Thyroid gland (tissue), 4 donors: ENCODE results near the gene ARL10. TPM values are rescaled to one million over a fixed set of nuclear protein-coding genes. Genes with fewer than 3 reads are reported as not detected.

ENCODE experiments used
- DNase-seq, 2 donors: peaks; one replicate each; pipeline ENCODE4 v3.0.0-alpha.2; 2019
- H3K27ac ChIP-seq, 3 donors: fragments of 200-600 bp; sonication (generic); 1 replicate in 2 of 3; 2 replicates in 1 of 3; pipeline ENCODE4 v1.5.1; 2016 to 2019; ENCODE audit warnings: mild to moderate bottlenecking in 1 of 3, moderate library complexity in 1 of 3
- H3K27me3 ChIP-seq: fragments of 200-600 bp; sonication (generic); one replicate; pipeline ENCODE4 v1.5.1; 2019
- H3K36me3 ChIP-seq, 2 donors: fragments of 200-600 bp; sonication (generic); one replicate each; pipeline ENCODE4 v1.5.1; 2016 to 2019
- H3K4me1 ChIP-seq, 2 donors: fragments of 200-600 bp; sonication (generic); one replicate each; pipeline ENCODE4 v1.5.1; 2017 to 2019
- H3K4me3 ChIP-seq, 3 donors: fragments of 200-600 bp; sonication (generic); replicated peaks in 1 of 3; 1 replicate in 2 of 3; 2 replicates in 1 of 3; pipeline ENCODE4 v1.5.1; 2016; ENCODE audit warnings: mild to moderate bottlenecking in 1 of 3
- H3K9me3 ChIP-seq: fragments of 200-600 bp; sonication (generic); one replicate; pipeline ENCODE4 v1.5.1; 2017
- POLR2A ChIP-seq, 2 donors: fragments of 450-650 bp; IDR thresholded peaks; one replicate each; pipeline ENCODE4 v1.6.1; 2017; ENCODE audit warnings: antibody characterized with exemption in 2 of 2, mild to moderate bottlenecking in 2 of 2, moderate library complexity in 1 of 2
- WGBS, 2 donors: methylation state at CpG; one replicate each; pipeline ENCODE4 v1.1.5; 2017; 5-methylcytosine and 5-hydroxymethylcytosine counted together
- intact Hi-C: fragments of 100-400 bp; cut with DNase I; formaldehyde crosslinking; loops from one replicate; pipeline ENCODE4 v1.15.1; 2023
- total RNA-seq, 4 donors: library from RNA; depleted of rRNA; stranded (reverse); fragments of >200 nt; gene quantifications; one replicate each; pipeline ENCODE4 v1.2.3, GENCODE V29; 2016
- TF ChIP-seq, protein P1 (sequence below), 6 experiments: fragments of 200-600 bp in 3 of 6; fragments of 450-650 bp in 3 of 6; sonication (generic) in 3 of 6; IDR thresholded peaks; one replicate each; pipeline ENCODE4 v1.5.1; 2016 to 2019; ENCODE audit warnings: antibody characterized with exemption in 6 of 6, mild to moderate bottlenecking in 2 of 6, inconsistent platforms in 1 of 6, moderate library complexity in 1 of 6

The ARL10 gene
- total RNA-seq, 4 donors from 2014 or later, result 2.1 to 11.0 (median 2.8) TPM

DNA sequence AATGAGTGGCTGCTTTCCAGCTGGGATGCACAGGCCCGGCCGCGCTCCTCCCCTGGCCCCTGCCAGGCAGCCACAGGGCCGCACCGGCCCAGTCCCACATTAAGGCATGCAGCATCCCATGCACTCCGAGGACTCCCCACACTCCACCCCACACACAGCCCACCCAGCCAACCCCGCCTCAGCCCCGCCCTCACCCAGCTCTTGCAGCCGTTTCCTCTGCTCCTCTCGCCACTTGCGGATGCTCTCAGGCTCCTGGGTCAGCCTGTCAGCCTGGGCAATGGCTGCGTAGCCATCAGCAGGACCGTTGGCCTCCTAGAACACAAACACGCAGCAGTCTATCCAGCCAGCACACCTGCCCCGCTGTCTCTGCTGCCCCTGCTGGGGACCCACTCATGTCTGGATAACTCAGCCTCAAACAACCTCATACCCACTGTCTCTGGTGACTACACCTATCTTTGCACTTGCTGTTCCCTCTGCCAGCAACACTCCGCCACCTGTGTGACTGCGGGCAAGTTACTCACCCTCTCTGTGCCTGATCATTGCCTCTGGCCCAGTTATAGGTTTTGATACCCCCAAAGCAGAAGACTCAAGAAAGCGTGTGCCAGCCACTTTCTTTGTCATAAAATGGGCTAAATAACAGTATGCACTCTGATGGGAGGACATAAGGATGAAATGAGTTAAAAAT is 32.6 kb downstream of the ARL10 start:
- peaks cover 6 to 7% of the 10 kb centered on the region in 2 donors for H3K36me3 ChIP-seq
- DNase-seq, result no peak
- H3K9me3 ChIP-seq, result no peaks in the 10 kb centered on the region
- no peak overlapping the region for H3K27ac ChIP-seq
- H3K4me1 ChIP-seq, result peaks cover 0 to 3% of the 10 kb centered on the region in 2 donors
- TF ChIP-seq POLR2A (IDR thresholded peaks at IDR 0.05), result no peak
- TF ChIP-seq, protein P1, sequence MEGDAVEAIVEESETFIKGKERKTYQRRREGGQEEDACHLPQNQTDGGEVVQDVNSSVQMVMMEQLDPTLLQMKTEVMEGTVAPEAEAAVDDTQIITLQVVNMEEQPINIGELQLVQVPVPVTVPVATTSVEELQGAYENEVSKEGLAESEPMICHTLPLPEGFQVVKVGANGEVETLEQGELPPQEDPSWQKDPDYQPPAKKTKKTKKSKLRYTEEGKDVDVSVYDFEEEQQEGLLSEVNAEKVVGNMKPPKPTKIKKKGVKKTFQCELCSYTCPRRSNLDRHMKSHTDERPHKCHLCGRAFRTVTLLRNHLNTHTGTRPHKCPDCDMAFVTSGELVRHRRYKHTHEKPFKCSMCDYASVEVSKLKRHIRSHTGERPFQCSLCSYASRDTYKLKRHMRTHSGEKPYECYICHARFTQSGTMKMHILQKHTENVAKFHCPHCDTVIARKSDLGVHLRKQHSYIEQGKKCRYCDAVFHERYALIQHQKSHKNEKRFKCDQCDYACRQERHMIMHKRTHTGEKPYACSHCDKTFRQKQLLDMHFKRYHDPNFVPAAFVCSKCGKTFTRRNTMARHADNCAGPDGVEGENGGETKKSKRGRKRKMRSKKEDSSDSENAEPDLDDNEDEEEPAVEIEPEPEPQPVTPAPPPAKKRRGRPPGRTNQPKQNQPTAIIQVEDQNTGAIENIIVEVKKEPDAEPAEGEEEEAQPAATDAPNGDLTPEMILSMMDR (IDR thresholded peaks at IDR 0.05), result no peak
- no peak overlapping the region for H3K4me3 ChIP-seq
- 94 to 97% methylated on average over 18 of the region's 18 CpGs for WGBS, 2 donors
- no peaks in the 10 kb centered on the region for H3K27me3 ChIP-seq
- intact Hi-C loops, result no loop called here

DNA sequence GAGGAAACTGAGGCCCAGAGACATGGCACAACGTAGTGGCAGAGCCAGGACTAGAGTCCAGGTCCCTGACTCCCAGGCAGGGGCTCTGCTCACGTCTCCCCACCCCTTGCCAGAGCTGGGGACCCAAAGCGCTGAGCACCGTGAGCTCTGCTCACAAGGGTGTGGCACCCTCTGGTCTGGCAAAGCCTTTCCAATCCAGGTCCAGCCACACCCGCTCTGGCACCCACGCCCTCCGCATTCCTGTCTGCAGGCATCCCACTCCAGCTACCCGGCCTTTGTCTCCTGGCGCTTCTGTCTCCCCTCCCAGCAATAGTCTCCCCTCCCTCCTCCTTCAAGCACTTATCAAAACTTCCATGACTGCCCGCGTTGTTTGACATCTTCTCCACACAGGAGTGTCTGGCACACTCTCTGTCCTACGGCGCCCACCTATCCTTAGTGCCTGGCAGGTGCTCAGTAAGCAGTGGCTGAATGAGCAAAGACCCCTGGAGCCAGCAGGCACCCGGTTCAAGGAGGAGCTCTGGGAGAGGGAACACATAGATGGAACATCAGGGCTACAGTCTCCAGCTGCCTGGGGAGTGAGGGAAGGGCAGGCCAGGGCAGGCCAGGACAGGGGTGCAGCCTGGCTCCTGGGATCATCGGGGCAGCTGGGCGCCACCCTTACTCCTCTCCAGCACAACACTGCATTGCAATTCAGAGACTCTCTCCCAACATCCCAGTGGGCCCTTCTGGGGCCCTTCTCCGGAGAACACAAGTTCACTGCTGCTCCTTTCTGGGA is 35.3 kb downstream of the ARL10 start:
- 73 to 85% methylated on average over 15 to 17 of the region's 17 CpGs for WGBS, 2 donors
- Histone ChIP-seq H3K27me3 (no peaks in the 10 kb centered on the region), H3K4me1 (peaks cover 0 to 3% of the 10 kb centered on the region in 2 donors), H3K9me3 (no peaks in the 10 kb centered on the region), H3K36me3 (peaks cover 0 to 6% of the 10 kb centered on the region in 2 donors), H3K4me3 (no peak overlapping the region), H3K27ac (no peak overlapping the region)
- TF ChIP-seq POLR2A (IDR thresholded peaks at IDR 0.05), result no peak
- TF ChIP-seq, protein P1 (IDR thresholded peaks at IDR 0.05), result no peak
- intact Hi-C loops, result no loop called here
- DNase-seq, result no peak

DNA sequence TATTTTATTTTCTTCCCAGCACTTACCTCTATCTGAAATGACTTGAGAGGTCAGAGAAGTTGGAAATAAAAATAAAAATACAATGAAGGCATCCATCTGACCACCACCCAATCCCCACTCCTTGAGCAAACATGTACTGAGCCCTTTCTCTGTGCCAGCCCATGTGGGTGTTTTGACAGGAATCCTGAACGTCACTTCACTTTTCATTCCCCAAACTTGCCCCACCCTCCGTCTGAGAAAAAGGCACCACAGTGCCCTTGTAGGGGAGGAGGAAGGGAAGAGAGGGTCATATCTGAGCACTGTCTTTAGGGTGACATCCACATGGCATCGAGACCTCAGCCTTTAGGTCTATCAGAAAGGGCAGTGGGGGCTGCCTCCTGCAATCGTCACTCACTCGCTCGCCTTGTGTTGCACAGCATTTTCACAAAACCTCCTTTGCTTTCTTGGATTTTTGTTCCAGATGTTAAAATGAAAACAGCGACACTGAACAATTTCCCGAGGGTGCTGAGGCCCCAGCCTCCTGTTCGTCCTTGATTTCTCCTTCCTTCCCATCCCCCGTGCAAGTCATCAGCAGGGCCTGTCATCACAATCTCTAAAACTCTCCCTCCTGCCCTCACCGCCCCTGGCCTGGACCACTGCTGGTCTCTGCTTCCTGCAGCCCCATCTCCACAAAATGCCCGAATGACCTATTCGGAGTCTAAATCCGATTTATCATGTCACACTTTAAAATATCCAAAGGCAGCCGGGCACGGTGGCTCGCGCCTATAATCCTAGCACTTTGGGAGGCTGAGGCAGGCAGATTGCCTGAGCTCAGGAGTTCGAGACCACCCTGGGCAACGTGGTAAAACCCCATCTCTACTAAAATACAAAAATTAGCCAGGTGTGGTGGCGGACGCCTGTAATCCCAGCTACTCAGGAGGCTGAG is 36.3 kb downstream of the ARL10 start:
- WGBS, 2 donors, result 91 to 92% methylated on average over 22 of the region's 22 CpGs
- Histone ChIP-seq H3K27ac (no peak overlapping the region), H3K4me3 (no peak overlapping the region), H3K4me1 (peaks cover 0 to 3% of the 10 kb centered on the region in 2 donors), H3K36me3 (peaks cover 4 to 6% of the 10 kb centered on the region in 2 donors), H3K27me3 (no peaks in the 10 kb centered on the region), H3K9me3 (no peaks in the 10 kb centered on the region)
- intact Hi-C loops, result no loop called here
- no peak for DNase-seq
- TF ChIP-seq POLR2A (IDR thresholded peaks at IDR 0.05), result no peak
- TF ChIP-seq, protein P1 (IDR thresholded peaks at IDR 0.05), result no peak

DNA sequence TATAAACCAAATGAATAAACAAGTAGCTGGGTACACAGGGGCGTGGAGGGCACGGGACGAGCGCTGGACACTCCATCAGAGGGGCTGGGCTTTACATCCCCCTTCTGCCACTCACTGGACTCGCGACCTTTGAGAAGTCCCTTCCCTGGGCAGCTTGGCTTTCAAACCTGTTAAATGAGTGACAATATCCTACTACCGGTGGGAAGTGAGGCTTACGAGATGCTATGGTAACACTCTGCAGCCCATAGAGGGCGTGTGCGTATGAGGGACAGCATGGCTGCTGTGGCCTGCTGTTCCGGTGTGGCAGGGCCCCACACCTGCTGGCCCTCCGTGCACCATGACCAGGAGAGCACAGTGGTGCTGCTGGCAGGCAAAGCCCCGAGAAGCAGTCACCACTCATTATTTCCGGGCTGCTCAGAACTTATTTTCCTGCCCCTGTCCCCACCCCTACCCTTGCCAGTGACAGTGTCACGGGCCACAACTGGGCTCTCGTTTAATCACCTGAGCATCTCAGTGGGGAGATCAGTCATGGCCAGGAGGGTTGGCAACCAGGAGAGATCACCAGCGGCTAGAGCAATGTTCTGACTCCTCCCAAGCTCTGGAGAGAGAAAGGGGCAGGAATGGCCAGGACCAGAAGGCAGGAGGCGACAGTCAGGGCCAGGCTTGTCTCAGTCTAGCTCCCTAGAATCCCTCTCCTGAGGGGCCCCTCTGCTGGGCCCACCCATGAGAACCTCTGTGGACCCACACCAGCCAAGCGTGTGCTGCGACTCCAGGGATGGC is 40.6 kb downstream of the ARL10 start:
- no peak for DNase-seq
- peaks cover 5 to 16% of the 10 kb centered on the region in 2 donors for H3K36me3 ChIP-seq
- 84 to 87% methylated on average over 20 of the region's 20 CpGs for WGBS, 2 donors
- no peaks in the 10 kb centered on the region for H3K4me1 ChIP-seq
- H3K27me3 ChIP-seq, result no peaks in the 10 kb centered on the region
- intact Hi-C loops, result no loop called here
- no peak overlapping the region for H3K4me3 ChIP-seq
- H3K9me3 ChIP-seq, result no peaks in the 10 kb centered on the region
- TF ChIP-seq, protein P1 (IDR thresholded peaks at IDR 0.05), result no peak
- no peak for TF ChIP-seq POLR2A (IDR thresholded peaks at IDR 0.05)
- no peak overlapping the region for H3K27ac ChIP-seq
